ENCODE data around the gene C4B.
"Not testable (repeated sequence)": the region's sequence is repeated elsewhere in the genome, so short reads cannot be mapped to it uniquely, and the experiment has no call there.

GRCh38 chr6:31980195-31980876, 34.3 kb upstream of the C4B start:
- TF ChIP-seq CTCF (conservative IDR thresholded peaks at IDR 0.05; ENCODE audit: low read depth, low read length); EZH2 (IDR thresholded peaks at IDR 0.05; ENCODE audit: low read length, unreplicated experiment); EZH2phosphoT487 (IDR thresholded peaks at IDR 0.05; ENCODE audit: borderline replicate concordance, low read length): not testable (repeated sequence)
